ENCODE data around the gene PARS2. TPM values are rescaled to one million over a fixed set of nuclear protein-coding genes. Genes with fewer than 3 reads are reported as not detected.

The PARS2 gene
- total RNA-seq, 1 donor from 2014 or later, result 4.0 TPM

GRCh38 chr1:54800899-54801759, 36.8 kb upstream of the PARS2 start, which contains the start of gene TTC22:
Gene TTC22 (minus strand): TSS chr1:54801323. CDS start chr1:54801163, 160 bp downstream.
- ATAC-seq (peak; percentile 79), DNase-seq (peak; percentile 51)
- intact Hi-C loops (cut with micrococcal nuclease), result no loop called here

GRCh38 chr1:54800041-54800898, 35.9 kb upstream of the PARS2 start:
- ATAC-seq, result no peak
- no peak for DNase-seq
- intact Hi-C loops (cut with micrococcal nuclease), result no loop called here

- intact Hi-C loops (cut with micrococcal nuclease), result no loop called here
- ATAC-seq, result peak; percentile 34
- DNase-seq, result no peak
These were observed 34.7 kb upstream of the PARS2 start for GRCh38 chr1:54798769-54799641.

- DNase-seq (no peak), ATAC-seq (no peak)
- intact Hi-C loops (cut with micrococcal nuclease), result no loop called here
These were observed 33.9 kb upstream of the PARS2 start for GRCh38 chr1:54798206-54798605.

- intact Hi-C loops (cut with micrococcal nuclease), result no loop called here
- ATAC-seq (no peak), DNase-seq (no peak)
These were observed 32.6 kb upstream of the PARS2 start for GRCh38 chr1:54796902-54797301.

GRCh38 chr1:54795841-54796468, 31.6 kb upstream of the PARS2 start:
- intact Hi-C loops (cut with micrococcal nuclease), result no loop called here
- DNase-seq (no peak), ATAC-seq (no peak)

GRCh38 chr1:54795356-54795665, 31.0 kb upstream of the PARS2 start:
- ATAC-seq, result no peak
- intact Hi-C loops (cut with micrococcal nuclease), result no loop called here
- DNase-seq, result no peak

- intact Hi-C loops (cut with micrococcal nuclease), result no loop called here
- DNase-seq (no peak), ATAC-seq (no peak)
These were observed 30.4 kb upstream of the PARS2 start for GRCh38 chr1:54794451-54795355.

- DNase-seq, result no peak
- no peak for ATAC-seq
- intact Hi-C loops (cut with micrococcal nuclease), result no loop called here
These were observed 28.5 kb upstream of the PARS2 start for GRCh38 chr1:54792686-54793282.

GRCh38 chr1:54791880-54792522, 27.7 kb upstream of the PARS2 start:
- ATAC-seq (no peak), DNase-seq (no peak)
- intact Hi-C loops (cut with micrococcal nuclease), result no loop called here

- DNase-seq (no peak), ATAC-seq (no peak)
- intact Hi-C loops (cut with micrococcal nuclease), result no loop called here
These were observed 24.1 kb upstream of the PARS2 start for GRCh38 chr1:54788459-54788858.

GRCh38 chr1:54787604-54788003, 23.3 kb upstream of the PARS2 start:
- ATAC-seq, result no peak
- no peak for DNase-seq
- intact Hi-C loops (cut with micrococcal nuclease), result no loop called here

GRCh38 chr1:54786778-54787177, 22.5 kb upstream of the PARS2 start:
- ATAC-seq (no peak), DNase-seq (no peak)
- intact Hi-C loops (cut with micrococcal nuclease), result no loop called here

- no peak for DNase-seq
- ATAC-seq, result no peak
- intact Hi-C loops (cut with micrococcal nuclease), result no loop called here
These were observed 19.7 kb upstream of the PARS2 start for GRCh38 chr1:54784066-54784465.

GRCh38 chr1:54782588-54782987, 18.3 kb upstream of the PARS2 start:
- intact Hi-C loops (cut with micrococcal nuclease), result no loop called here
- no peak for DNase-seq
- ATAC-seq, result peak; percentile 65

- intact Hi-C loops (cut with micrococcal nuclease), result no loop called here
- ATAC-seq (no peak), DNase-seq (no peak)
These were observed 17.8 kb upstream of the PARS2 start for GRCh38 chr1:54782156-54782555.

GRCh38 chr1:54781023-54781723, 16.9 kb upstream of the PARS2 start:
- intact Hi-C loops (cut with micrococcal nuclease), result no loop called here
- ATAC-seq, result peak; percentile 53

More at GRCh38 chr1:54781023-54781723, 16.9 kb upstream of the PARS2 start:
- DNase-seq, result peak; percentile 35

All from left ventricle myocardium superior (tissue), 1 donor.